ENCODE data around the gene RPS21.

Gene RPS21

DNA sequence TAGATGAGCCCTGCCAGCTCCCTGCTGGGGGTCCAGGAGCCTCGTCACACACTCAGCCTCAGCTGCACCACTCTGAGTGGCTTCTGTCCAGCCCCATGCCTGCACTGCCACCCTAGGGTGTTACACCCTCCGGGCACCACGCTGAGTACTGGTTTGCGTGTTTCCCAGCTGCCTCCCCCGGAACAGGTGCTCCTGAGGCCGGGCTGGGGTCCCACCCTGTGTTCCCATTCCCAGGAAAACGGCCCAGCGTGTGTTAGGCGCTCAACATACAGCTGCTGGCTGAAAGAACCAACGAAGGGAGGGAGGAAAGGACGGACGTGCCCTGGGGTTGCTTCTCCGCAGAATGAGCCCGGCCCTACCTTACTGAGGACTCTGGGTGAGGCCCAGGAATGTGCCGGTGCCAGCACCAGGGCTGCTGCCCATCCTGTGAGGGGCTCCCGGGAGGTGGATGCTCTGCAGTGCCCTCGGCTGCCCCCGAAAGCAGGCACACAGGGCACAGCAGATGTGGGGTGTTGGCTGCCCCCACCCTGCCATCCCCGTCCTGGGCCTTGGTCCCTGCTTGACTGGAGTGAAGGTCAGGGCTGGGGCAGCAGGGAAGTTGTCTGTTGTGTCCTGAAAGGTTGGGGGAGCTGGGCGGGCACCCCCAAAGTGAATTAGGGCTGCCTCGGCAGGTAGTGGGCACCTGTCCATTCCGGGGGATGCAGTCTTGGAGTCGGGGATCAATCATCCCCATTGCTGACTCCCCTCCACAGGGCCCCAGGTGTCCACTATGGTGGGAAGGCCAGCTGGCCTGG is 36.1 kb upstream of the RPS21 start:
- no peak overlapping the region for H3K27ac Mint-ChIP-seq
- H3K4me1 Mint-ChIP-seq (ENCODE audit: low read depth) = no peaks in the 10 kb centered on the region
- H3K36me3 Mint-ChIP-seq = peaks cover 2% of the 10 kb centered on the region
- H3K27me3 Mint-ChIP-seq = no peaks in the 10 kb centered on the region
- H3K9me3 Mint-ChIP-seq (ENCODE audit: low read depth) = no peaks in the 10 kb centered on the region
- H3K4me3 Mint-ChIP-seq = no peak overlapping the region

DNA sequence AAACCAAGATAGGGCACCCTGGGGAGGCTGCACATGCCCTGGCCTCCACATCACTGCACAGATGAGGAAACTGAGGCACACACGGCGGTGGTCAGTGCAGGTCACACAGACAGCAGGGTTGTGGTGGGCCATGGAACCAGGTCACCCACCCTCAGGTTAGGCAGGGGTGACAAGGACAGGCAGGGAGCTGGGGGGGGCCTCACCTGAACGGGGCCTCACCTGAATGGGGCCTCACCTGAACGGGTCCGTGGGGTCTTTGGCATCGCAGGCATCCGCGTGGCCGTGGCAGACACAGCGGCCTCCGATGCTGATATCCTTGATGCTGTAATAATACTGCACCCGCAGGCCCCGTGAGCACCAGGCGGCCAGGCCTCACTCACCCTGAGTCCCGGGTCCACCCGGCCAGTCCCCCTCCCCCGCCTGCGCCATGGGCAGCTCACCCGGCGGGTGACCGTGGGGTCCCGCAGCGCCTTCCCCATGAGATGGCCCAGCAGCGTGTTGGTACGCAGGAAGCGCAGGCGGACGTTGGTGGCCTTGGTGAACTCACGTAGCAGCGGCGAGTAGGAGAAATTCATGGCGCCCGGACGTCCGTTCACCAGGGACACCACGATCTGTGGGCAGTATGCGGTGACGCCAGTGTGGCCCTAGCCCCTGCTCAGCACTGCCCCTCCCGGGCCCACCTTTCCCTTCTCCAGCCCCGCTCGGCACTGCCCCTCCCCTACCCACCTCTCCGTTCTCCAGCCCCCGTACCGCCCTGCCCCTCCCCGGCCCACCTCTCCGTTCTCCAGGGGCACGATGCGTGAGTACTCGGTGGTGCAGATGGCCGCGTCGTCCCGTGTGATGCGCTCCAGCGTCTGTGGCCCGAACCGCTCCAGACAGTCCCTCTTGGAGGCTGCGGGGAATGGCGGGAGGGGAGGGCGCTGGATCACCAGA is 35.2 kb upstream of the RPS21 start:
- Mint-ChIP-seq H3K9me3 (ENCODE audit: low read depth) (no peaks in the 10 kb centered on the region), H3K4me3 (no peak overlapping the region), H3K4me1 (ENCODE audit: low read depth) (no peaks in the 10 kb centered on the region), H3K36me3 (peaks cover 2% of the 10 kb centered on the region), H3K27me3 (no peaks in the 10 kb centered on the region), H3K27ac (no peak overlapping the region)

DNA sequence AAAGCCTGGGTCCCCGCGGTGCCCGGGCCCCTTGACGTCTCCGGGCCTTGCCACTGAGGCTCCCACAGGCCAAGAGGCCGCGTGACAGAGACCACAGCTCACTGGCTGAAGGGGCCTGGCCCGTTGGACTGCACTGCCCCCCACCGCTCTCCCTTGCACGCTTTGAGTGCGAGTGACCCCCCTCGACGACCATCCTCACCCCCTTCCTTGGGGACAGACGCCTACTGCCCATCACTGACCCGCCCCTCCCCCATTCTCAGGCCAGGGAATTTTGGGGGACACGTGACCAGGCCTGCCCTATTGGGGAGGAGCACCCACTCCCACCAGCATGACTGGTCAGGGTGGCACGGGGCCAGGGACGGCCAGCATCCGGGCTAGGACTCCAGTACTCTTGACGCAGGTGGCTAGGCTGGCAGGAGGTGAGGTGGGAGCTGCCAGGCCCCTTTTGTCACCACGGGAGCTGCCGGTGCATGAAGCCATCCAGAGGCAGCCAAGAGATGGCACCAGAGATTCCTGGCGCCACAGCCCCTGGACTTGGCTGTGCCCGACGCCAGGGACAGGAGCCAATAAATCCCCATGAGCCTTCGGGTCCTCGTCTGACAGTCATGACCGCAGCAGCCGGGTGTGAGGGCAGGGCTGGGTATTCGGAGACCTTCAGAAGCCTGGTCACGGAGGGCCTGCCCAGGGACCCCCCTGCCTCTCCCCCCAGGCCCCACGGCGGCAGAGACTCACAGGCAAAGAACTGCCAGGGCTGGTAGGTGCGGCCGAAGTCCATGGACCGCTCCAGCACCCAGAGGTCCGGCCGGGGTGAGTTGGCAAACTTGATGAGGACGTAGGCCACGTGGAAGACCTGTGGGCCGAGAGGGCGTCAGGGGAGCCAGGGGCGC is 34.3 kb upstream of the RPS21 start:
- H3K27me3 Mint-ChIP-seq = no peaks in the 10 kb centered on the region
- no peaks in the 10 kb centered on the region for H3K4me1 Mint-ChIP-seq (ENCODE audit: low read depth)
- peaks cover 2% of the 10 kb centered on the region for H3K36me3 Mint-ChIP-seq
- H3K9me3 Mint-ChIP-seq (ENCODE audit: low read depth) = no peaks in the 10 kb centered on the region
- H3K27ac Mint-ChIP-seq = no peak overlapping the region
- H3K4me3 Mint-ChIP-seq = no peak overlapping the region

DNA sequence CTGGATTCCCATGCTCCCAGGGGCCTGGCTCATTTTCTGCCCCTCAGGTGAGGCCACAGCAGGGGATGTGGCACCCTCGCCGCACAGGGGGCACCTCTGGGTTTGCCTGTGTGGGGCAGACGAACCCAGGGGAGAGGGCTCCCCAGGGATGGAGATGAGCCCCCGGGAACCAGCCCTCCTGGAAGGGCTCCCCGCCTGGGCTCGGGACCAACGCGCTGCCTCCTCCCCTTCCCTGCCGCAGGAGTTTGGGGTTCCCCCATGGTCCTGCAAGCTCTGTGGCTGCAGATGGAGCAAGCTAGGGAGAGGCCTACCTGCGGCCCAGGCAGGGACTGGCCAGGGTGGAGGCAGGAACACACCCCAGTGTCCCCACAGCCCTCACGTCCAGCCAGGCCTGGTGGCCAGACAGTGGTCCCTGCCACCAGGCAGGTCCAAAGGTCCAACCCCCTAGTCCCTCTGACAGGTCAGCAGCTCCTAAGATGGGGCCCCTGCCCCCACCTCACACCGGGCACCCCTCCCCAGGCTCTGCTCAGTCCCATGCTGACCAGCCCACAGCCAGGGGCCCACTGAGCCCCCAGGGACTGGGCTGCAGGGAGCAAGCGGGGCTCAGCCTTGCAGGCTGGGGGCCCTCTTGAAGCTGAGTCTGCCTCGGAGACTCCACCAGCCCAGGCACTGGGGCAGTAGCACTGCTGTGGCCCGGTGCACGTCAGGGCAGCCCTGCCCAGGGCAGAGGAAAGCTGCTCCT is 33.4 kb upstream of the RPS21 start:
- Mint-ChIP-seq H3K4me3 (no peak overlapping the region), H3K4me1 (ENCODE audit: low read depth) (no peaks in the 10 kb centered on the region), H3K36me3 (peaks cover 2% of the 10 kb centered on the region), H3K27me3 (no peaks in the 10 kb centered on the region), H3K27ac (no peak overlapping the region), H3K9me3 (ENCODE audit: low read depth) (no peaks in the 10 kb centered on the region)

DNA sequence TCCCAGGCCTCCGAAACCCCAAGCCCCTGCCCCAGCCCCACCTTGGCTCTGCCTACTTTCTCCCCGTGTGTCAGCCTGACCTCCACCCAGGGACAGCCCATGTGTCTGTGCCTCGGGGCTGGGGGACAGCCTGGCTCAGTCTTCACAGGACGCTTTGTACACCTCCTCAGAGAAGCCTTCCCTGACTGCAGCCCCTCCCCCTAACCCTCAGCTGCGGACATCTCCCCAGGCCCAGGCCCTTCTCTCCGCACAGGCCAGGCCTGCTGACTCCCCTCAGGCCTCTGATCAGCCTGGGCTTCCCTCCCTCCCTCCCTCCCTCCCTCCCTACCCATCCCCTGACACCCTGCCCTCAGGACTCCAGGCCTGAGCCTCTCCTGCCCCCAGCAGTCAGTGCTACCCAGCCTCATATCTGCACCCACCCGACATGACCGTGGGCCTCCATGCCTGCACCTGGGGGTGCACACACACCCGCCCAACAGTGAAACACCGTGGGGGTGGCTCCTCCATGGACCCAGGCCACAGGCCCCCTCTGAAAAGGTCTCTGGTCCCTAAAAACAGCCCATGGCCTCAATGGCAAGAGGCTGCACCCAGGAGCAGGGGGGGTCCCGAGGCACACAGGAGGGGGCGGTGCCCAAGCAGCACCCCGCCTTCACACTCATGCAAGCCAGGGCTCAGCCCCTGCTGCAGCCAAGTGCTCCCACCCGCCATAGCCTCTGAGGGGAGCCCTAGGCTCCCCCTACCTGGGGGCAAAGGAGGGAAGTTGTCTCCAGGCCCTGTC is 32.7 kb upstream of the RPS21 start:
- H3K9me3 Mint-ChIP-seq (ENCODE audit: low read depth) = no peaks in the 10 kb centered on the region
- H3K36me3 Mint-ChIP-seq = no peaks in the 10 kb centered on the region
- no peaks in the 10 kb centered on the region for H3K4me1 Mint-ChIP-seq (ENCODE audit: low read depth)
- no peak overlapping the region for H3K4me3 Mint-ChIP-seq
- no peaks in the 10 kb centered on the region for H3K27me3 Mint-ChIP-seq
- H3K27ac Mint-ChIP-seq = no peak overlapping the region

DNA sequence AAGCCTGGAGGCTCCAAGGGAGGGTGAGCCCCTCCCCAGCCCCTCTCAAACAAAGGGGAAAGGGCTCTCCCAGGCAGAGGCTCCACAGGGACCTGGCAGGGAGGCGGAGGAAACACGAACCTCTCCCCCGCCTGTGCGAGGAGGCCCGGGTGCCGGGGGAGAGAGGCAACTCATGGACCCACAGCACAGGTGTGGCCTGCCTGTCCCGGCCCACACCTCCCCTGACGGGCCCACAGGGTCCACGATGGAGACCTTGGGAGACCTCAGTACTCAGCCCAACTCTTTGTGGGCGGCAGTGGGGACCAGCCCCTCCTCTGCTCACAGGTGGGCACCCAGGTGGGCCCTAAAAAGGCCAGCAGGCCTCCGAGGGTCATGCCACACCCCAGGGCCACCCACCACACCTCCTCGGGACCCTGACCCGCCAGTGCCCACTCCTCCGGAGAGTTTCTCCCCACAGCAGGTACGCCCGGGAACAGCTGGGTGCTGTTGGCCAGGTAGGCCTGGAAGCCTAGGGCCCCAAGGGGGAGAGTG is 32.0 kb upstream of the RPS21 start:
- Mint-ChIP-seq H3K27me3 (no peaks in the 10 kb centered on the region), H3K27ac (no peak overlapping the region), H3K36me3 (no peaks in the 10 kb centered on the region), H3K9me3 (ENCODE audit: low read depth) (no peaks in the 10 kb centered on the region), H3K4me1 (ENCODE audit: low read depth) (no peaks in the 10 kb centered on the region), H3K4me3 (no peak overlapping the region)

DNA sequence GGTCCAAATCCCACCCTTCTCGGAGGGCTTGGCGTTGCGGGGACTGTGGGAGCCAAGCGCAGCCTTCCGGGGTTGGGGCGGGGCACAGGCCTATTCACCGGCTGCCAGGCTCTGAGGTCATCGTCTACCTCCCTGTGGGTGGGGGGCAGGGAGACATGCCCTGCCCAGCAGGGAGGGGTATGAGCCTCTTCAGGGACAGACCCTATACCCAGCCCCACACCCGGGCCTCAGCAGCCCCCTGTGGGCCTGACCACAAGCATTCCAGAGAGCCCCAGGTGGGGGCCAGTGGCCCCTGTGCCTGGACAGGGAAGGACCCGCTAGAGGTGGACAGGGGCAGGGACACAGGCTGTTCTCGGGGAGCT is 31.4 kb upstream of the RPS21 start:
- H3K4me1 Mint-ChIP-seq (ENCODE audit: low read depth) = no peaks in the 10 kb centered on the region
- no peaks in the 10 kb centered on the region for H3K9me3 Mint-ChIP-seq (ENCODE audit: low read depth)
- no peak overlapping the region for H3K4me3 Mint-ChIP-seq
- H3K27ac Mint-ChIP-seq = no peak overlapping the region
- no peaks in the 10 kb centered on the region for H3K36me3 Mint-ChIP-seq
- H3K27me3 Mint-ChIP-seq = no peaks in the 10 kb centered on the region

DNA sequence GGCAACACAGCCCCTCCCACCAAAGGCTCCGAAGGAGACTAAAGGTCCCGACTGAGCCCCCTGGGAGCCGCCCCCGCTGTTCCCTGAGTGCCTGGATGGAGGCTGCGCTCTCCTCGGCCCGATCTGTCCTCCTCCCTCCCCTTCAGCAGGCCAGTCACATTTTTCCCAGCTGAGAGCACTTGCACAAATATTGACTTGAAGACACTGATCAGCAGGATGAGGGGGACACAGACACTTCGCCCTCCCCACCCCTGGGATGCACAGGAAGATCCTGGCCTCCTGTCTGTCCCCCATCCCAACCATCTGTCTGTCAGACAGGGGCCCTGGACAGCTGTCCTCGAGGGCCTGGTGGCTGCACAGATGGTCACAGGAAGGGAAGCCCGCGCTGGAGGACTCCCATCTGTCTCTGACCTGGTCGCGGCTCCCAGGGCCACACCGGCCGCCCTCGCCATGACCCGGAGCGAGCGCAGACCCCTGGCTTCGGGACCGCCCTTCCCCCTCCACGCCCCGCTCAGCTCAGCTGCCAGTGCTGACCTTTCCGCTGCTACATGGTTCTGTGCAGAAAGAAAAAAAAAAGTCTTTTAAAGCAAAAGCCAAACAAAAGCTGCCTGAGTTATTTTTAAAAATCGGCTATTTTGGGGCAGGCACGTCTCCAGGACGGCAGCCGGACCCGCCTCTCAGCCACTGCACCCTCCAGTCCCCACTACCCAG is 30.9 kb upstream of the RPS21 start:
- H3K4me3 Mint-ChIP-seq = no peak overlapping the region
- no peaks in the 10 kb centered on the region for H3K36me3 Mint-ChIP-seq
- no peaks in the 10 kb centered on the region for H3K4me1 Mint-ChIP-seq (ENCODE audit: low read depth)
- no peaks in the 10 kb centered on the region for H3K27me3 Mint-ChIP-seq
- H3K9me3 Mint-ChIP-seq (ENCODE audit: low read depth) = no peaks in the 10 kb centered on the region
- H3K27ac Mint-ChIP-seq = no peak overlapping the region

DNA sequence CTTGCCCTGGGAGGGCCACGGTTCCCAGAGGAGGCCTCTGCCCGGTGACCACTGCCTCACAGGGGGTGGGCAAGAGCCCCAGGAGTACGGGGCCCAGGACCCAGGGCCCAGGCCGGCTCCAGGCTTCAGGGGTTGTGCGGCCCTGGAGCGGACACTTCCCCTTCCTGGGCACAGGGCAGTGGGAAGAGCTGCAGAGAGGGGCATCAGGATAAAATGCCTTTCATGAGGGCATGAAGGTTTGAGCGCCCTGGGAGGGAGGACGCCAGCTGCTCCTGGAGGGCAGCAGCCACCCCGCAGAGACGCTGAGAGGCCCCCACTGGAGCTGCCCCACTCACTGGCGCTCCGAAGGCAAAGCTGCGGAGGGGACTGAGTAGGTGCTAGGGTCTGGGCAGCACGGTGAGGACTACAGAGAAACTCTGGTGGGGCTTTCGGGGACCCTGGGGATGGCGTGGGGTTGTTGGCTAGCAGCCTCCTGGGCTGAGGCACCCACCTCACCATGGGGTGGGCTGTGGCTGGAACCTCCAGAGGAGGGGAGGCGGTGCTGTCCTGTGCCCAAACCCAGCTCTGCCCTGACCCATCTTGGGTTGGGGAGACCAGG is 30.2 kb upstream of the RPS21 start:
- Mint-ChIP-seq H3K36me3 (no peaks in the 10 kb centered on the region), H3K27me3 (no peaks in the 10 kb centered on the region), H3K27ac (no peak overlapping the region), H3K4me3 (no peak overlapping the region), H3K4me1 (ENCODE audit: low read depth) (no peaks in the 10 kb centered on the region), H3K9me3 (ENCODE audit: low read depth) (no peaks in the 10 kb centered on the region)

DNA sequence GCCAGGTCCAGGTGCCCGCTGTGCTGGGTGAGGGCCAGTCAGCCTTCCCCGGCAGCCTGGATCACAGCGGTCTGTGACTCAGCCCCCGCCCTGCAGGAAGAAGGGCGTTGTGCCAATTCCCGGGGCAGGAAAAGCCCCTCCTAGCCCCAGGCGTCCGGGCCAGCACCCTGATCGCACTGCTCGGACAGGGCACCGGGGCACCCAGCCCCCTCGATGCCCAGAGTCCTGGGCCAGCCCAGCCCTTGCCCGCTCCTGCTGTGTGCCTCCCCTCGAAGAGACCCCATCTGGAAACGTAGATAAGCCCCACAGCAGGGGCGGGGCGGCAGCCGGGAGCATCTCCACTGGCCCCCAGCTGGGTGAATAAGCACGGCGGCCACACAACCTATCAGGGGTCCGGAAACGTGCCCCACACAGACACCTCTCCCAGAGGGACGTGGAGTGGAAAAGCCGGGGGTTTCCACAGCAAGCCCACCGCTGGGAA is 29.7 kb upstream of the RPS21 start:
- no peaks in the 10 kb centered on the region for H3K4me1 Mint-ChIP-seq (ENCODE audit: low read depth)
- no peak overlapping the region for H3K27ac Mint-ChIP-seq
- no peaks in the 10 kb centered on the region for H3K9me3 Mint-ChIP-seq (ENCODE audit: low read depth)
- H3K36me3 Mint-ChIP-seq = no peaks in the 10 kb centered on the region
- H3K27me3 Mint-ChIP-seq = no peaks in the 10 kb centered on the region
- no peak overlapping the region for H3K4me3 Mint-ChIP-seq

DNA sequence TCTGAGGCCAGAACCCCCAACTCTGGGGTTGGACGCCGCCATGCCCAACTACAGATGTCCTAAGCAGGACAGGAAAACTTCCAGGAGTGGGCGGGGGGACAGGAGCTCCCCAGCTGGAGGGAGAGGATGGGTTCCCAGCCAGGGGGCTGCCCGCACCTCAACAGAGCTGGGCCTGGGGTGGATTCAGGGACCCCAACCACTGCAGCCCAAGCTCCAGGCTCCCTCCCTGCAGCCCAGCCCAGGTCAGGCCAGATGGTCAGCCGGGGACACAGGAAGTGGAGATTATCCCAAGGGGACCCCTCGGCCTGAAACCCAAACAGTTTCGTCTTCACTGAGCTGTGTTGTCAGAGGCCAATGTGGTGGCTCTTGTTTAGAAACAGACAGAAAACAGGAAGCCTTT is 29.2 kb upstream of the RPS21 start:
- H3K27ac Mint-ChIP-seq = no peak overlapping the region
- no peaks in the 10 kb centered on the region for H3K4me1 Mint-ChIP-seq (ENCODE audit: low read depth)

DNA sequence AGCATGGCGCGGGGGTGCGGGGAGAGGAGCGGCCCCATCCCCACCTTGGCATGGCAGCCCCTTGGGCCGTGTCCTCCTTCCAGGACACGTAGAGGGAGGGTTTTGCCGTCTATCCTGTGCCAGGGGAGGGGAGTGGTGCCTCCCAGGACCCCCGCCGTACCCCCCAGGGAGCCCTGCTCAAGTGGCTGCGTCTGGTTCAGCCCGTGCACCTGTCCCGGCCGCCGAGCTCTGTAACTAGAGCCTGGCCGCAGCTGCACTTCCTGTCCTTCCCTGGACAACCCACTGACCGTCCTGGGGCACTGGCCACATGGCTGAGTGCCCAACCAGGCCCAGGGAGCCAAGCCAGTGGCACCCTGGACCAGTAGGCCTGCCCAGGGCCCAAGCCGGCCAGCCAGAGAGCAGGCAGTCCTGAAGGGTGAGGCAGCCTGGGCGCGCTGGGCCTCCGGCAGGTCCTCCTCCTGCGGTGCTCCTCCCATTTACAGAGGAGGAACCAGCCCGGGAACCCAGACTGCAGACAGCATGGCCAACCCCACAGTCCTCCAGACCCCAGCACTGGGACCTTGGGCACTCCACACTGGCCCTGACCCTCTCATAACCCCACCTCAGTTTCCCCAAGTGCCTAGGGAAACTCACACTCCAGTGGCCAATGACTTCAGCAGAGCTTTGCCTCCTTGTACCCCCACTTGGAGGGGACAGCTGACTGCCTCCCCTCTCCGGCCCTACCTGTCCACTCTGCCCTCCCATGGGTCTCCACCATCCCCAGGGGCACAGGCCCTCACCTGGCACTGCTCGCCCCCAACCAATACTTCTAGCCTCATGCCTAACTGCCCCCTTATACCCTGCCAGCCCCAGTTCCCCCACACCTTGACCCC is 28.5 kb upstream of the RPS21 start:
- no peaks in the 10 kb centered on the region for H3K27me3 Mint-ChIP-seq
- H3K4me1 Mint-ChIP-seq (ENCODE audit: low read depth) = no peaks in the 10 kb centered on the region
- no peaks in the 10 kb centered on the region for H3K36me3 Mint-ChIP-seq
- no peaks in the 10 kb centered on the region for H3K9me3 Mint-ChIP-seq (ENCODE audit: low read depth)
- no peak overlapping the region for H3K4me3 Mint-ChIP-seq
- no peak overlapping the region for H3K27ac Mint-ChIP-seq

More for the DNA sequence above, 29.2 kb upstream of the RPS21 start:
- Mint-ChIP-seq H3K36me3 (no peaks in the 10 kb centered on the region), H3K9me3 (ENCODE audit: low read depth) (no peaks in the 10 kb centered on the region), H3K27me3 (no peaks in the 10 kb centered on the region), H3K4me3 (no peak overlapping the region)

All from activated naive CD8-positive, alpha-beta T cell (primary cell).